ENCODE results near the gene ATP10A.

DNA sequence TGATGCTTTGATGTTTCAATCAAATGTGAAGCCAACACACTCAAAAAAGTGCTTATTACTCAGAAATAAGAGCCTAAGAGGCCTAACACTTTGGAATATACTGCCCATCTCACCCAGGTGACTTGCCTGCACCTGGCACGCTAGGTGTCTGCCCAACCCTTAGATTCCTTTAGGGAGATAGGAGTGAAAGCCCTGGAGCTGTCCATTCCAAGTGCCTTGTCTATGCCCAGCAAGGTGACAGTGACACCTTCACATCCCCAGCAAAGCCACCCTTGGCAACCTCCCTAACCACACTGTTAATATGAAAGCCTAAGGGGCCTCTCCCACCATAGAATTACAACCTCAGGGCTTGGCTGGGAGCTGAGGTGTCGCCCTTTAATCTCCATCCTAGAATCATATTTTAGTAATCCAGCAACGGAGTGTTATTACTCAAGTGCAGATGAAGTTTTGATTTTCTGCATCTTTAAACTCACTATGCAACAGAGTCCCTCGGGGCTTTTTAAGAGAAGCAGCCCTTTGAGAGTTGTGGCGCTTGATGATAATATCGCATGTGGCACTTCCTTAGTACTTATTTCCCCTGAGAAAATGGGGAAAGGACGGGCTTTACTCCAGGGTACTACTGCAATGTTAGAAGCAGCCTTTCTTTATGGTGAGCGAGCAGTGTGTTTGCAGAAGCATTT lies 24.8 kb downstream of the ATP10A start:
- TF ChIP-seq, protein P1, sequence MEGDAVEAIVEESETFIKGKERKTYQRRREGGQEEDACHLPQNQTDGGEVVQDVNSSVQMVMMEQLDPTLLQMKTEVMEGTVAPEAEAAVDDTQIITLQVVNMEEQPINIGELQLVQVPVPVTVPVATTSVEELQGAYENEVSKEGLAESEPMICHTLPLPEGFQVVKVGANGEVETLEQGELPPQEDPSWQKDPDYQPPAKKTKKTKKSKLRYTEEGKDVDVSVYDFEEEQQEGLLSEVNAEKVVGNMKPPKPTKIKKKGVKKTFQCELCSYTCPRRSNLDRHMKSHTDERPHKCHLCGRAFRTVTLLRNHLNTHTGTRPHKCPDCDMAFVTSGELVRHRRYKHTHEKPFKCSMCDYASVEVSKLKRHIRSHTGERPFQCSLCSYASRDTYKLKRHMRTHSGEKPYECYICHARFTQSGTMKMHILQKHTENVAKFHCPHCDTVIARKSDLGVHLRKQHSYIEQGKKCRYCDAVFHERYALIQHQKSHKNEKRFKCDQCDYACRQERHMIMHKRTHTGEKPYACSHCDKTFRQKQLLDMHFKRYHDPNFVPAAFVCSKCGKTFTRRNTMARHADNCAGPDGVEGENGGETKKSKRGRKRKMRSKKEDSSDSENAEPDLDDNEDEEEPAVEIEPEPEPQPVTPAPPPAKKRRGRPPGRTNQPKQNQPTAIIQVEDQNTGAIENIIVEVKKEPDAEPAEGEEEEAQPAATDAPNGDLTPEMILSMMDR (IDR thresholded peaks at IDR 0.05; ENCODE audit: poor library complexity), result no peak
- no peak for TF ChIP-seq EZH2 (IDR thresholded peaks at IDR 0.05; ENCODE audit: borderline replicate concordance)
